Endothelial cell of umbilical vein (primary cell): ENCODE measurements around the gene SIGLEC15. TPM values are rescaled to one million over a fixed set of nuclear protein-coding genes. Genes with fewer than 3 reads are reported as not detected.

Experiments
- BruUV-seq: library from RNA; stranded (reverse); fragments of 400-500 nt; replicated peaks from 2 replicates; lab custom pipeline; 2021; lab: Mats Ljungman, UMichigan
- CTCF ChIA-PET: fragments of 300-600, 350-600 bp; sonication (Branson Sonifier 250); formaldehyde crosslinking; loops from one replicate; lab custom pipeline; 2021; ENCODE audit warnings: antibody characterized with exemption, inconsistent platforms; lab: Charles Lee
- POLR2A ChIA-PET: fragments of 300-600, 350-600 bp; sonication (Branson Sonifier 250); formaldehyde crosslinking; loops from one replicate; lab custom pipeline; 2021; ENCODE audit warnings: antibody characterized with exemption, inconsistent platforms; lab: Charles Lee
- DNase-seq: peaks from one replicate; pipeline ENCODE4 v3.0.0-alpha.2; 2011; ENCODE audit warnings: low read depth, low spot score
- FAIRE-seq: peaks from 2 replicates; lab custom pipeline; 2011; peaks lifted over from hg19 to GRCh38; lab: Jason Lieb, UNC
- H2AFZ ChIP-seq: 2 replicates; pipeline ENCODE4 v1.6.0; 2012; ENCODE audit warnings: low read depth, low read length, control low read depth, inconsistent platforms
- H3K27ac ChIP-seq: 2 replicates; pipeline ENCODE4 v1.5.1; 2011; ENCODE audit warnings: low read depth, mild to moderate bottlenecking, control low read depth, low read length, moderate library complexity; ENCODE audit not compliant: insufficient read depth
- H3K27me3 ChIP-seq, 2 experiments: 2 replicates each; pipeline versions ENCODE4 v1.6.0 to v1.6.1; 2011; ENCODE audit warnings: low read length in 2 of 2, mixed read lengths in 1 of 2; ENCODE audit not compliant: control insufficient read depth in 2 of 2, insufficient read depth in 2 of 2
- H3K36me3 ChIP-seq, 2 experiments: 2 replicates in 1 of 2; 3 replicates in 1 of 2; pipeline ENCODE4 v1.5.1; 2011; ENCODE audit warnings: low read length in 2 of 2, mild to moderate bottlenecking in 1 of 2, moderate library complexity in 1 of 2; ENCODE audit not compliant: control insufficient read depth in 2 of 2, insufficient read depth in 2 of 2; ENCODE audit errors: extremely low read depth in 1 of 2
- H3K4me1 ChIP-seq: 3 replicates; pipeline ENCODE4 v1.5.1; 2011; ENCODE audit warnings: mild to moderate bottlenecking, low read length; ENCODE audit not compliant: control insufficient read depth, insufficient read depth; ENCODE audit errors: extremely low read depth
- H3K4me2 ChIP-seq: 2 replicates; pipeline ENCODE4 v1.6.1; 2011; ENCODE audit warnings: low read length, control low read depth, mixed read lengths; ENCODE audit not compliant: insufficient read depth
- H3K4me3 ChIP-seq, 3 experiments: fragments of 200-600 bp in 1 of 3; sonication (generic), shearing (Covaris generic) in 1 of 3; replicated peaks in 1 of 3; 2 replicates each; pipeline ENCODE4 v1.5.1; 2011 to 2016; ENCODE audit warnings: control low read depth in 3 of 3, low read length in 3 of 3, mild to moderate bottlenecking in 2 of 3, inconsistent platforms in 1 of 3, low read depth in 1 of 3, moderate library complexity in 1 of 3; ENCODE audit not compliant: insufficient read depth in 1 of 3
- H3K79me2 ChIP-seq: 2 replicates; pipeline ENCODE4 v1.6.0; 2012; ENCODE audit warnings: low read length, inconsistent platforms; ENCODE audit not compliant: control insufficient read depth, insufficient read depth
- H3K9ac ChIP-seq: replicated peaks from 2 replicates; pipeline ENCODE3; 2011; ENCODE audit warnings: low read length, control low read depth; ENCODE audit not compliant: insufficient read depth; ENCODE audit errors: extremely low read depth
- H3K9me1 ChIP-seq: replicated peaks from 3 replicates; pipeline ENCODE4 v1.6.0; 2011; ENCODE audit warnings: mild to moderate bottlenecking, low read length; ENCODE audit not compliant: control insufficient read depth, insufficient read depth; ENCODE audit errors: extremely low read depth
- H3K9me3 ChIP-seq: replicated peaks from 2 replicates; pipeline ENCODE4 v1.5.1; 2012; ENCODE audit warnings: low read length, inconsistent platforms; ENCODE audit not compliant: control insufficient read depth, insufficient read depth
- H4K20me1 ChIP-seq: replicated peaks from 2 replicates; pipeline ENCODE3; 2011; ENCODE audit warnings: mild to moderate bottlenecking, low read length; ENCODE audit not compliant: control insufficient read depth, insufficient read depth; ENCODE audit errors: extremely low read depth
- CTCF ChIP-seq, 2 donors: IDR thresholded peaks; 1 replicate in 1 of 2; 2 replicates in 1 of 2; pipeline ENCODE4 v1.5.1; 2011; ENCODE audit warnings: low read length in 2 of 2, mild to moderate bottlenecking in 2 of 2, moderate library complexity in 2 of 2, control low read depth in 1 of 2, inconsistent platforms in 1 of 2, low read depth in 1 of 2; ENCODE audit not compliant: insufficient read depth in 1 of 2; ENCODE audit errors: extremely low read depth in 1 of 2
- EZH2 ChIP-seq: IDR thresholded peaks from 2 replicates; pipeline ENCODE4 v1.6.1; 2012; ENCODE audit warnings: borderline replicate concordance, low read depth, mild to moderate bottlenecking, moderate library complexity, low read length, inconsistent platforms; ENCODE audit not compliant: severe bottlenecking
- FOS ChIP-seq: IDR thresholded peaks from 2 replicates; pipeline ENCODE4 v1.6.1; 2011; ENCODE audit warnings: mild to moderate bottlenecking, low read length, moderate library complexity, borderline replicate concordance; ENCODE audit not compliant: insufficient read depth
- GATA2 ChIP-seq: IDR thresholded peaks from 2 replicates; pipeline ENCODE4 v1.7.0; 2011; ENCODE audit warnings: low read depth, mild to moderate bottlenecking, moderate library complexity, mixed read lengths, low read length; ENCODE audit not compliant: insufficient read length, insufficient read depth
- JUN ChIP-seq: IDR thresholded peaks from 2 replicates; pipeline ENCODE4 v1.6.1; 2011; ENCODE audit warnings: borderline replicate concordance, low read depth; ENCODE audit not compliant: insufficient read length, insufficient read depth
- MAX ChIP-seq: IDR thresholded peaks from 2 replicates; pipeline ENCODE4 v1.6.1; 2011; ENCODE audit not compliant: insufficient read depth, insufficient read length
- MYC ChIP-seq: IDR thresholded peaks from one replicate; pipeline ENCODE4 v1.6.1; 2011; ENCODE audit warnings: mild to moderate bottlenecking, low read depth, low read length
- POLR2A ChIP-seq: IDR thresholded peaks from 2 replicates; pipeline ENCODE4 v1.6.1; 2012; ENCODE audit warnings: low read depth, mild to moderate bottlenecking, control low read depth, low read length
- POLR2AphosphoS5 ChIP-seq: IDR thresholded peaks from 2 replicates; pipeline ENCODE4 v1.6.1; 2012; ENCODE audit warnings: low read depth, mild to moderate bottlenecking, control low read depth, low read length, moderate library complexity; ENCODE audit not compliant: insufficient read depth
- dilution Hi-C: fragments of 300-500 bp; cut with MboI; formaldehyde crosslinking; loops from one replicate; pipeline ENCODE4 v1.15.0; 2019; ENCODE audit warnings: low sequenced_read_pairs; ENCODE audit not compliant: extremely low pct_ligation_motif_present
- intact Hi-C: fragments of 100-400 bp; cut with micrococcal nuclease; formaldehyde crosslinking; loops from one replicate; pipeline ENCODE4 v1.10.0; 2022
- polyA plus RNA-seq, 4 experiments: library from polyadenylated mRNA; depleted of rRNA in 3 of 4; stranded (reverse) in 3 of 4; unstranded in 1 of 4; fragments of >200 nt; gene quantifications; 2 replicates each; pipeline versions ENCODE4 v1.2.1 to v1.2.3, GENCODE V29; 2011 to 2012; ENCODE audit warnings: missing spikeins in 1 of 4
- total RNA-seq: library from RNA; stranded (reverse); gene quantifications from 2 replicates; pipeline ENCODE4 v1.2.3, GENCODE V29; 2021

SIGLEC15 gene
- total and polyA plus RNA-seq, 2 donors (not counting 3 experiments of a cell fraction or from before 2014, with no cell fraction given) = not detected

- dilution Hi-C loops = no loop called here
Measured at GRCh38 chr18:45833846-45834245, 8.4 kb downstream of the SIGLEC15 start.

More at GRCh38 chr18:45833846-45834245, 8.4 kb downstream of the SIGLEC15 start:
- Histone ChIP-seq H3K9me3 (no peaks in the 10 kb centered on the region), H3K79me2 (no peaks in the 10 kb centered on the region), H3K4me3 (no peak overlapping the region), H3K4me1 (peaks cover 4% of the 10 kb centered on the region), H2AFZ (no peak overlapping the region), H3K9ac (no peak overlapping the region), H3K4me2 (no peak overlapping the region), H4K20me1 (no peaks in the 10 kb centered on the region), H3K36me3 (no peaks in the 10 kb centered on the region), H3K9me1 (no peaks in the 10 kb centered on the region), H3K27me3 (peaks cover 22 to 38% of the 10 kb centered on the region in 2 experiments), H3K27ac (no peak overlapping the region)
- TF ChIP-seq MAX = no peak
- TF ChIP-seq FOS = no peak
- TF ChIP-seq POLR2AphosphoS5 = no peak
- no peak for TF ChIP-seq CTCF (IDR thresholded peaks at IDR 0.05; ENCODE audit: extremely low read depth in 1 of 2, insufficient read depth in 1 of 2, low read depth in 1 of 2, low read length in 2 of 2)
- TF ChIP-seq GATA2 = no peak
- TF ChIP-seq MYC = no peak
- no peak for TF ChIP-seq JUN
- TF ChIP-seq POLR2A = no peak
- no peak for TF ChIP-seq EZH2
- POLR2A ChIA-PET = no interaction called here
- intact Hi-C loops = no loop called here
- FAIRE-seq (no peak), DNase-seq (no peak)
- CTCF ChIA-PET = interaction anchor here (1.3 to 8.1 kb wide), 3 partner anchors 59 to 110 kb away, joined by 4 to 307 read pairs (median 7); partner anchors contain the start of gene SLC14A1
- BruUV-seq = no TSS peak
